Fibroblast of lung (primary cell): Measurements from ENCODE around the gene B3GNT2. TPM values are rescaled to one million over a fixed set of nuclear protein-coding genes. Genes with fewer than 3 reads are reported as not detected.

Experiments
- DNase-seq, 2 donors: peaks; one replicate each; pipeline versions ENCODE4 v3.0.0 to v3.0.0-alpha.2; 2010; ENCODE audit warnings: low read depth in 2 of 2
- H2AFZ ChIP-seq: 2 replicates; pipeline ENCODE4 v1.5.1; 2012; ENCODE audit warnings: low read length, control low read depth, inconsistent platforms
- H3K27ac ChIP-seq: 2 replicates; pipeline ENCODE4 v1.5.1; 2011; ENCODE audit warnings: low read length, control low read depth; ENCODE audit not compliant: insufficient read depth
- H3K27me3 ChIP-seq: 2 replicates; pipeline ENCODE4 v1.5.1; 2011; ENCODE audit warnings: mild to moderate bottlenecking, low read length; ENCODE audit not compliant: control insufficient read depth, insufficient read depth
- H3K36me3 ChIP-seq: 2 replicates; pipeline ENCODE4 v1.5.1; 2011; ENCODE audit warnings: low read length; ENCODE audit not compliant: control insufficient read depth, insufficient read depth
- H3K4me1 ChIP-seq: 2 replicates; pipeline ENCODE4 v1.5.1; 2011; ENCODE audit warnings: low read length; ENCODE audit not compliant: control insufficient read depth, insufficient read depth; ENCODE audit errors: extremely low read depth
- H3K4me2 ChIP-seq: 2 replicates; pipeline ENCODE4 v1.5.1; 2011; ENCODE audit warnings: low read length, control low read depth; ENCODE audit not compliant: insufficient read depth; ENCODE audit errors: extremely low read depth
- H3K4me3 ChIP-seq, 4 experiments: fragments of 200-600 bp in 1 of 4; sonication (generic) in 1 of 4; replicated peaks in 1 of 4; 2 replicates each; pipeline ENCODE4 v1.5.1; 2011 to 2016; ENCODE audit warnings: low read length in 4 of 4, low read depth in 3 of 4, mild to moderate bottlenecking in 3 of 4, control low read depth in 2 of 4, inconsistent platforms in 1 of 4, mixed read lengths in 1 of 4; ENCODE audit not compliant: insufficient read depth in 1 of 4; ENCODE audit errors: control extremely low read depth in 1 of 4
- H3K79me2 ChIP-seq: 2 replicates; pipeline ENCODE4 v1.5.1; 2012; ENCODE audit warnings: mild to moderate bottlenecking, low read length, inconsistent platforms; ENCODE audit not compliant: control insufficient read depth, insufficient read depth
- H3K9ac ChIP-seq: 2 replicates; pipeline ENCODE4 v1.5.1; 2011; ENCODE audit warnings: mild to moderate bottlenecking, low read length, control low read depth; ENCODE audit not compliant: insufficient read depth
- H3K9me3 ChIP-seq: 2 replicates; pipeline ENCODE4 v1.5.1; 2012; ENCODE audit warnings: low read depth, low read length; ENCODE audit not compliant: control insufficient read depth, insufficient read depth
- H4K20me1 ChIP-seq: 2 replicates; pipeline ENCODE4 v1.5.1; 2011; ENCODE audit warnings: low read length; ENCODE audit not compliant: control insufficient read depth, insufficient read depth; ENCODE audit errors: extremely low read depth
- EZH2 ChIP-seq: IDR thresholded peaks from 2 replicates; pipeline ENCODE4 v1.5.1; 2012; ENCODE audit warnings: low read length, control low read depth, mild to moderate bottlenecking; ENCODE audit errors: missing control alignments
- polyA plus RNA-seq, 2 donors: library from polyadenylated mRNA; depleted of rRNA in 1 of 2; stranded (reverse) in 1 of 2; unstranded in 1 of 2; fragments of >200 nt; gene quantifications; 2 replicates each; pipeline ENCODE4 v1.2.1, GENCODE V29; 2011 to 2012; ENCODE audit warnings: missing spikeins in 1 of 2
- total RNA-seq: library from RNA; depleted of rRNA; stranded (reverse); fragments of >200 nt; gene quantifications from 2 replicates; pipeline ENCODE4 v1.2.1, GENCODE V29; 2014
- TF ChIP-seq, protein P1 (sequence below), 2 donors: IDR thresholded peaks in 1 of 2; conservative IDR thresholded peaks in 1 of 2; 1 replicate in 1 of 2; 2 replicates in 1 of 2; pipeline ENCODE4 v1.5.1; 2011 to 2012; ENCODE audit warnings: low read length in 2 of 2, control low read depth in 1 of 2, inconsistent platforms in 1 of 2, low read depth in 1 of 2, mild to moderate bottlenecking in 1 of 2

B3GNT2 gene
- total and polyA plus RNA-seq, 2 donors (not counting 1 experiment from before 2014, with no cell fraction given), result 13.0 to 13.4 TPM

DNA sequence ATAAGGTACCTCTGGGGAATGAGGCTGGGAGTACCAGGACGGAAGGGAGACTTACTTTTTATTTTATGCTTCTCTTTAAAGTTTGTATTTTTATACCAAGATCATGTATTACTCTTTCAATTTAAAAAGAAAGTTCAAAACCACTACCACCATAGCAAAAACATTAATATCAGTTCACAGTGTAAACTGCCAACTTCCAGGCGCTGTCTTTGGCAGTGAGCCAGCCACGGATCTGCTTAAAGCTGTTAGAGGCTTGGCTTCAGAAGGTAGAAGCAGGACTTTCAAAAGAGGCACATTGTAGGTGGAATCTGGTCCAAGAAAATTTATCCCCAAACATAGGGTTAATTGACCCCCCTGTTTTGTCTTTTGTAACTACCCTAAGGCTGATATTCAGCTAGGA is 74.8 kb downstream of the B3GNT2 start:
- H3K9ac ChIP-seq, result no peak overlapping the region
- H2AFZ ChIP-seq, result no peak overlapping the region
- peaks cover 2% of the 10 kb centered on the region for H3K4me1 ChIP-seq
- no peak overlapping the region for H3K4me2 ChIP-seq
- no peak overlapping the region for H3K27ac ChIP-seq
- H3K36me3 ChIP-seq, result no peaks in the 10 kb centered on the region
- H3K27me3 ChIP-seq, result no peaks in the 10 kb centered on the region
- H3K9me3 ChIP-seq, result no peaks in the 10 kb centered on the region
- TF ChIP-seq, protein P1, sequence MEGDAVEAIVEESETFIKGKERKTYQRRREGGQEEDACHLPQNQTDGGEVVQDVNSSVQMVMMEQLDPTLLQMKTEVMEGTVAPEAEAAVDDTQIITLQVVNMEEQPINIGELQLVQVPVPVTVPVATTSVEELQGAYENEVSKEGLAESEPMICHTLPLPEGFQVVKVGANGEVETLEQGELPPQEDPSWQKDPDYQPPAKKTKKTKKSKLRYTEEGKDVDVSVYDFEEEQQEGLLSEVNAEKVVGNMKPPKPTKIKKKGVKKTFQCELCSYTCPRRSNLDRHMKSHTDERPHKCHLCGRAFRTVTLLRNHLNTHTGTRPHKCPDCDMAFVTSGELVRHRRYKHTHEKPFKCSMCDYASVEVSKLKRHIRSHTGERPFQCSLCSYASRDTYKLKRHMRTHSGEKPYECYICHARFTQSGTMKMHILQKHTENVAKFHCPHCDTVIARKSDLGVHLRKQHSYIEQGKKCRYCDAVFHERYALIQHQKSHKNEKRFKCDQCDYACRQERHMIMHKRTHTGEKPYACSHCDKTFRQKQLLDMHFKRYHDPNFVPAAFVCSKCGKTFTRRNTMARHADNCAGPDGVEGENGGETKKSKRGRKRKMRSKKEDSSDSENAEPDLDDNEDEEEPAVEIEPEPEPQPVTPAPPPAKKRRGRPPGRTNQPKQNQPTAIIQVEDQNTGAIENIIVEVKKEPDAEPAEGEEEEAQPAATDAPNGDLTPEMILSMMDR (conservative IDR thresholded peaks at IDR 0.05 in 1 of 2, IDR thresholded peaks at IDR 0.05 in 1 of 2; ENCODE audit: low read depth in 1 of 2, low read length in 2 of 2), result no peak
- no peak for TF ChIP-seq EZH2
- no peaks in the 10 kb centered on the region for H3K79me2 ChIP-seq
- H3K4me3 ChIP-seq, result no peak overlapping the region
- peak; percentile 25 to 60 for DNase-seq
- H4K20me1 ChIP-seq, result no peaks in the 10 kb centered on the region
